D721Med (cell line): ENCODE results near the gene CSNK2A3.
"Not testable (repeated sequence)": the region's sequence is repeated elsewhere in the genome, so short reads cannot be mapped to it uniquely, and the experiment has no call there.

Experiments used
- DNase-seq: peaks from one replicate; pipeline ENCODE4 v3.0.0; 2011; ENCODE audit warnings: low spot score; ENCODE audit not compliant: insufficient read length
- FAIRE-seq: peaks from 2 replicates; lab custom pipeline; 2011; peaks lifted over from hg19 to GRCh38; lab: Jason Lieb, UNC
- TF ChIP-seq, protein P1 (sequence below): IDR thresholded peaks from 2 replicates; pipeline ENCODE4 v1.5.1; 2012; ENCODE audit warnings: mild to moderate bottlenecking, control low read depth; ENCODE audit not compliant: insufficient read depth; ENCODE audit errors: missing control alignments

CSNK2A3 gene

DNA sequence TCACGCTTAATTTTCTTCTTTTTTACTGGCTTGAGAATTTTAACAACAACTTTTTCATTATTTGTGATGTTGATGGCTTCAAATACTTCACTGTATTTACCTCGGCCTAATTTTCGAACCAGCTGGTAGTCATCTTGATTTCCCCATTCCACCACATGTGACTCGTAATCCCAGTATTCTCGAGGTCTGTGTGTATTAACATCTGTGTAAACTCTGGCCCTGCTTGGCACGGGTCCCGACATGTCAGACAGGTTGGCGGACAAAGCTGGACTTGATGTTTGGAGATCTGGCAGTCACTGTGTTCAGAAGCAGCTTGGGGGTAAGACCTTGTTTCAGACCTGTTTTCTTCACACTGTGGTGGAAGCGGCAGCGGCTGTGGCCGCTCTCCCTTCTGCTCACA, at the start of gene CSNK2A3:
TSS of gene CSNK2A3 (minus strand) at position 373 of the 400 bp plus-strand sequence. CDS start at position 242, 131 bp downstream.
- DNase-seq, FAIRE-seq: not testable (repeated sequence)

DNA sequence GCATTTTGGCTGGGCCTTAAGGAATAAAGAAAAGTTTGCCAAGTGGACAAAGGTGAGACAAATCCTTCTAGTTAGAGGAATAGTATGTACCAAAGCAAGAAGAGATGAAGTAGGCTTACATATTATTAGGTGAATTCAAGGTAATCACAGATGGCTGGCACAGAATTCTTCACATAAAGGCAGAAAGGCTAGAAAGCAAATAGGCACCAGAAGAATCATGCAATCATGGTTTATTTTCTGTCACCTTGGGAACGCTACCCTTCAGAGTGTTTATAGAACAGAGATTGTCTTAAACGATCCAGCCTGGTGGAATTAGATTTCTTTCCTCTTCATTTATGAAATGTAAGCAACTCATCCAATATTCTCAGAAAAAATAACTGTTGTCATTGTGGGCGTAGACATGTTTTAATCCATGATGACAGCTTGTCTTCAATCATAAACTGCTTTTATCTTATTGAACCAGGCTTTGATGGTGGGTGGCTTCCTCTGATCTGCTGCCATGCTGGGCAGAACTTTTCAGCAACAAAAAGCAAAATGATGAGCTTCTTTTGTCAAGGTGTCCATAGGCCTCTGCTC, 49.0 kb upstream of the CSNK2A3 start:
- FAIRE-seq (no peak), DNase-seq (no peak)
- TF ChIP-seq, protein P1, sequence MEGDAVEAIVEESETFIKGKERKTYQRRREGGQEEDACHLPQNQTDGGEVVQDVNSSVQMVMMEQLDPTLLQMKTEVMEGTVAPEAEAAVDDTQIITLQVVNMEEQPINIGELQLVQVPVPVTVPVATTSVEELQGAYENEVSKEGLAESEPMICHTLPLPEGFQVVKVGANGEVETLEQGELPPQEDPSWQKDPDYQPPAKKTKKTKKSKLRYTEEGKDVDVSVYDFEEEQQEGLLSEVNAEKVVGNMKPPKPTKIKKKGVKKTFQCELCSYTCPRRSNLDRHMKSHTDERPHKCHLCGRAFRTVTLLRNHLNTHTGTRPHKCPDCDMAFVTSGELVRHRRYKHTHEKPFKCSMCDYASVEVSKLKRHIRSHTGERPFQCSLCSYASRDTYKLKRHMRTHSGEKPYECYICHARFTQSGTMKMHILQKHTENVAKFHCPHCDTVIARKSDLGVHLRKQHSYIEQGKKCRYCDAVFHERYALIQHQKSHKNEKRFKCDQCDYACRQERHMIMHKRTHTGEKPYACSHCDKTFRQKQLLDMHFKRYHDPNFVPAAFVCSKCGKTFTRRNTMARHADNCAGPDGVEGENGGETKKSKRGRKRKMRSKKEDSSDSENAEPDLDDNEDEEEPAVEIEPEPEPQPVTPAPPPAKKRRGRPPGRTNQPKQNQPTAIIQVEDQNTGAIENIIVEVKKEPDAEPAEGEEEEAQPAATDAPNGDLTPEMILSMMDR = no peak

DNA sequence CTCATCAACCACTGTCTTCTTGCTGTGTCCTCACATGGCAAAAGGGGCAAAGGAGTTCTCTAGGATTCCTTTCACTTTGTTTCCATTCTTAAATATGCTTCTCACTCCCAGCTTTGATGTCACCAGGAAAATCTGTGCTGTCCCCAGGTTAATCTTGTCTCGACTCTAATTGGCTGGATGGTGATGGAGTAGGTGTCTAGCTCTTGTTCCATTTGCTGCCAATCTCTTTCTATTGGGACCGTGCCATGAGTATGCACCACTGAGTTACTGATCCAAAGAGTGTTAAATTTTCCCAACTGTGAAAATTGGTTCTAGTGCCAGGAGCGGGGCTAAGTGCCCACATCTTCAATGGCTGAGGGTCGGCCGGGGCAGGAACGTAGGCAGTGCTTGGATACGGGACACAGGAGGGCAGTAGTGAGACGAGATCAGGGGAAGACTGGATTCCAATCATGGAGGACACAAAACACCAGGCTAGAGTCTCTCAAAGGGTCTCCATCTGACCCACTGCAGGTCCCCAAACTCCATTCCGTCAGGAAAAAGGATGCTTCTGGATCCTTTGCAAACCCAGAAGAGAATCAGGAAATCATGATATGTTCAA, 47.7 kb upstream of the CSNK2A3 start:
- TF ChIP-seq, protein P1 = no peak
- DNase-seq = no peak
- no peak for FAIRE-seq

DNA sequence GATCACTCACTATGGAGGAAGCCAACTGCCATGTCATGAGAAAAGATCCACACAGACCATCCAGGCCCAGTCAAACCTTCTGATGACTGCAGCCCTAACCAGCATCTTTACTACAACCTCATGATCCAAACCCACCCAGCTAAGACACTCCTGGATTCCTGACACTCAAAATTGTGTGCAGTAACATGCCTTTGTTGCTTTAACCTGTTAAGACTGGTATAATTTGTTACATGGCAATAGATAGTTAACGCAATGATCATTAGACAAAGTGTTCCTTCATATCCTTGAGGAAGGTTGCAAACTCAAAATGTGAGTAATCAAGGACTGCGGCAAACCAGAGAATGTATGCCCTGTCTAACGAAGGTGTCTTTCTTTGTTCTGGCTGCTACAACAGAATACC, 47.1 kb upstream of the CSNK2A3 start:
- DNase-seq (no peak), FAIRE-seq (no peak)
- TF ChIP-seq, protein P1 = no peak

DNA sequence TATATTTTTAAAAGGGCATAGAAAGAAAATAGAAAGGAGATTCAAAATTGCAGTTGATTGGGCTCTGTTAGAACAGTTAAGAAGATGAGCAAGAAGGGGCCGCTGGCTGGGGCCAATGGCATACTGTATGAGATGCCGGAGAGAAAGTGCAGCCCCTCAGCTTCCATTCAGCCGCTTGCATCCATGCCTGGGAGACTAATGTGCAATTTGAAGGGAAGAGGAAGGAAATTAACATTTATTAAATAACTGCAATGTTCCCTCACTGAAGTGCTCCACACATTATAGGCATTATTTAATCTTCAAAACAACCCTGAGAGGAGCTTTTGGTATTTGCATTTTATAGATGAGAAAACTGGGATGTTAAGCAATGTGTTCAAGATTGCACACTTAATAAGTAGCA, 44.7 kb upstream of the CSNK2A3 start:
- FAIRE-seq = no peak
- TF ChIP-seq, protein P1 = no peak
- DNase-seq = no peak

DNA sequence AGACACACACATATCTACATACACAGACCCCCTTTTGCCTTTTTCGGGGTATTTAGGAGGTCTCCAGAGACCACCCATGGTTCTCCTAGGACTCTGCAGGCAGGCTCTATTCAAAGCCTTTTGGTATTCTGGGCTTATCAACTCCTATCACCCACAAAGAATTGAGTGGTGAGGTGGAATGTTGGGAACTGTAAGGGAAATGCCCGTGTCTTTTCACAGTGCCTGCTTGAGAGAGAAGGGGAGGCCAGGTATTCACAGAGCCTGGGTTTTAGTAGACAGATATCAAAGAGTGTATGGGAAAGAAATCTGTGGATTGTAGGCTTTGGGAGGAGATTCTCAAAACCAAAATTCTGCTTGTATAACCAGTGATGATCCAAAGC, 44.0 kb upstream of the CSNK2A3 start:
- FAIRE-seq = no peak
- no peak for DNase-seq
- TF ChIP-seq, protein P1 = no peak

DNA sequence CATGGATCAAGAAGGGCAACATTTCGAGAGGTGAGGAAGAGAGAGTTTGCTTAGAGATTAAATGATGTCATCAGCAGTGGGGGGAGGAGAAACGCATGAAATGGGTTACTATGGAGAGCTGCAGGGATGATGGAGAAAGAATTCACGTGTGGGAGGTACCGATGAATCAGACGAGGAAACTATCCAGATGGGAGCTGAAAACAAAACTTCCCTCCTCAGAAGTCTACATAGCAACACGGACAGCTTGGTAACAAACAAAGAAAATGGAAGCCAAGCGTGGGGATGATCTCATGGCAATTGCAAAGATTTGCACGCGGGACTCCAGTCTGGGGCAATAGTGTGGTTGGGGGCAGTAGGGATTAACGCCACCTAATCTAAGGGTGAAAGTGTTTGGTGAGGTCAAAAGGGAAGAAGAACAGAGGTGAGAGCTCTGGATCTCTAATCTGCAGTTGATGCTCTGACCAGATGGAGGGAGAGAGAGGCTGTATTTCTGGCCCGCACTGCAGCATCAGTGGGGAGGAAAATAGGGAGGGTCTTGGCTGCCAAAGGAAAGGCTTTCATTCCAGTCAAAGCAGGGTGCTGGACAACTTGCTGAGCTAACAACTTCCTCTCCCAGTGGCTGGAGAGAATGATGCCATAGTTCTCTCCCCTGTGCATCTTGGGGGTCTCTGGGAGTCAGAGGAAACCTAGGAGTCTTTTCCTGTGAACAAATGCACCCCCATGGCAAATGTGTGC, 43.4 kb upstream of the CSNK2A3 start:
- FAIRE-seq (no peak), DNase-seq (no peak)
- TF ChIP-seq, protein P1 = no peak
